Spleen (tissue), 11 donors: ENCODE data around the gene GRIK4. TPM values are rescaled to one million over a fixed set of nuclear protein-coding genes. Genes with fewer than 3 reads are reported as not detected.
A peak's percentile ranks its signal among the peaks of the same experiment; 100 is the strongest.

Experiments
- DNase-seq: peaks from one replicate; pipeline ENCODE4 v3.0.0-alpha.2; 2020
- H3K27ac ChIP-seq, 8 donors: fragments of 200-600 bp; sonication (generic) in 7 of 8; 1 replicate in 4 of 8; 2 replicates in 4 of 8; pipeline versions ENCODE4 v1.5.0 to v1.8.0; 2016 to 2021; ENCODE audit warnings: inconsistent platforms in 4 of 8, mild to moderate bottlenecking in 4 of 8, moderate library complexity in 1 of 8
- H3K27me3 ChIP-seq, 7 donors: fragments of 200-600 bp; sonication (generic) in 6 of 7; replicated peaks in 1 of 7; 1 replicate in 4 of 7; 2 replicates in 3 of 7; pipeline versions ENCODE4 v1.5.0 to v1.8.0; 2016 to 2021; ENCODE audit warnings: inconsistent platforms in 3 of 7, mild to moderate bottlenecking in 1 of 7
- H3K36me3 ChIP-seq, 6 donors: fragments of 200-600 bp; sonication (generic) in 5 of 6; 1 replicate in 4 of 6; 2 replicates in 2 of 6; pipeline versions ENCODE4 v1.5.0 to v1.8.0; 2016 to 2021; ENCODE audit warnings: inconsistent platforms in 2 of 6
- H3K4me1 ChIP-seq, 6 donors: fragments of 200-600 bp; sonication (generic) in 5 of 6; 1 replicate in 3 of 6; 2 replicates in 3 of 6; pipeline versions ENCODE4 v1.5.0 to v1.8.0; 2016 to 2021; ENCODE audit warnings: inconsistent platforms in 3 of 6
- H3K4me3 ChIP-seq, 8 donors: fragments of 200-600 bp; sonication (generic) in 7 of 8; 1 replicate in 4 of 8; 2 replicates in 4 of 8; pipeline versions ENCODE4 v1.5.0 to v1.8.0; 2016 to 2021; ENCODE audit warnings: inconsistent platforms in 4 of 8, mild to moderate bottlenecking in 4 of 8, moderate library complexity in 2 of 8
- H3K9me3 ChIP-seq, 8 donors: fragments of 200-600 bp; sonication (generic) in 7 of 8; 1 replicate in 4 of 8; 2 replicates in 4 of 8; pipeline versions ENCODE4 v1.5.0 to v1.8.0; 2016 to 2021; ENCODE audit warnings: inconsistent platforms in 4 of 8
- POLR2A ChIP-seq, 3 donors: fragments of 450-650 bp; IDR thresholded peaks; one replicate each; pipeline ENCODE4 v1.5.1; 2017; ENCODE audit warnings: antibody characterized with exemption in 3 of 3, mild to moderate bottlenecking in 1 of 3
- POLR2AphosphoS5 ChIP-seq, 3 donors: sonication (generic); formaldehyde crosslinking; IDR thresholded peaks; one replicate each; pipeline ENCODE4 v1.5.1; 2017; ENCODE audit warnings: antibody characterized with exemption in 3 of 3
- WGBS, 5 donors: extraction: QIAGEN DNeasy Blood & Tissue Kit in 3 of 5; methylation state at CpG; one replicate each; pipeline versions ENCODE4 v1.1.5 to v1.1.7; 2013 to 2018; 5-methylcytosine and 5-hydroxymethylcytosine counted together
- intact Hi-C: fragments of 100-400 bp; cut with DNase I; formaldehyde crosslinking; loops from one replicate; pipeline ENCODE4 v1.15.0; 2023; ENCODE audit warnings: low total_unique reads
- polyA plus RNA-seq, 3 donors: library from polyadenylated mRNA; stranded (reverse); fragments of 200-250 nt; gene quantifications; one replicate each; pipeline ENCODE4 v1.2.1, GENCODE V29; 2013
- total RNA-seq, 7 donors: library from RNA; depleted of rRNA in 3 of 7; stranded (reverse); fragments of >200 nt in 3 of 7; fragmentation: NEBNext Ultra II Directional in 4 of 7; extraction: Animal tissue kit (Norgen Biotek cat#: 25700) in 4 of 7; gene quantifications; one replicate each; pipeline versions ENCODE4 v1.1.0 to v1.2.1, GENCODE V29; 2016 to 2021
- TF ChIP-seq, protein P1 (sequence below), 11 experiments: fragments of 200-600 bp in 7 of 11; fragments of 450-650 bp in 4 of 11; sonication (generic) in 4 of 11; IDR thresholded peaks in 8 of 11; conservative IDR thresholded peaks in 3 of 11; 1 replicate in 7 of 11; 2 replicates in 4 of 11; pipeline versions ENCODE4 v1.4.0 to v1.8.0; 2016 to 2021; ENCODE audit warnings: antibody characterized with exemption in 11 of 11, inconsistent platforms in 4 of 11, mild to moderate bottlenecking in 1 of 11
- donor health status: healthy with polysubstance abuse.
- donor health status: DM: no; HTN: no; CAD: no; lungs with moderate emphysema.
- donor health status: DM: no; HTN: no; CAD: no.
- donor health status: Bipolar disorder and iron deficiency.
- donor health status: healthy.
- donor health status: DM: no; HTN: no; CAD: no.
- donor health status: DM: yes; HTN: yes; CAD: no.

The GRIK4 gene
- total and polyA plus RNA-seq, 10 donors: 0.04 to 2.4 (median 0.59) TPM

DNA sequence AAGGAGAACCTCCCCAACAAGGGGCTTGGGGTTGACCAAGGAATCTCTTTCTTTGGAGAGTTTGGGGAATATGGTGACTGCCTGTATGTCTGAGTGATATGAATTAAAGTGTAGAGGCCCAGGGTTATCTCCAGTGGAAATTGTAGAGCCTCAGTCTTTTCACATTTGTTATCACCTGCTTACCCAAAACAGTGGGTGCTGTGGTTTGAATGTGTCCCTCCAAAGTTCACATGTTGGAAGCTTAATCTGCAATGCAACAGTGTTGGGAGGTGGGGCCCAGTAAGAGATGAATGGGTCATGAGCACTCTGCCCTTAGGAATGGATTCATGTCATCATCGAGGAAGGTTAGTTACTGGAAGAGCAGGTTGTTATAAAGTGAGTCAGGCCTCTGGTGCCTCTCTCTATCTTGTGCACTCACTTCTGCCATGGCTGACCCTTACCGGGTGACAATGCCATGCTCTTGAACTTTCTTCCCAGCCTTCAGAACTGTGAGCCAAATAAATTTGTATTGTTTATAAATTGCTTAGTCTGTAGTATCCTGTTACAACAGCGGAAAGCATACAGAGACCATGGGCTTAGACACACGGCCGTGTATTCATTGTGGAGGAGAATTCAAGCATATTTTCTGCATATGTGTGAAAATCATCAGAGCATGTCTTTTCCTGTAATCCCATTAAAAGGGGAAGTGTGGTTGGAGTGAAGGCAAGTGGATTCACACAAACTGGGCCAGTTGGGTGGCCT lies 398.3 kb downstream of the GRIK4 start:
- H3K27ac ChIP-seq: peak overlapping the region in 1 of 8 donors; percentile 25
- 69 to 92% (median 77%) methylated on average over 5 of the region's 5 CpGs for WGBS, 5 donors
- peaks cover 0 to 18% (median 7%) of the 10 kb centered on the region in 6 donors for H3K4me1 ChIP-seq
- H3K27me3 ChIP-seq: peaks cover 0 to 7% (median 0%) of the 10 kb centered on the region in 7 donors
- TF ChIP-seq POLR2AphosphoS5 (IDR thresholded peaks at IDR 0.05) (no peak), POLR2A (IDR thresholded peaks at IDR 0.05) (no peak)
- TF ChIP-seq, protein P1, sequence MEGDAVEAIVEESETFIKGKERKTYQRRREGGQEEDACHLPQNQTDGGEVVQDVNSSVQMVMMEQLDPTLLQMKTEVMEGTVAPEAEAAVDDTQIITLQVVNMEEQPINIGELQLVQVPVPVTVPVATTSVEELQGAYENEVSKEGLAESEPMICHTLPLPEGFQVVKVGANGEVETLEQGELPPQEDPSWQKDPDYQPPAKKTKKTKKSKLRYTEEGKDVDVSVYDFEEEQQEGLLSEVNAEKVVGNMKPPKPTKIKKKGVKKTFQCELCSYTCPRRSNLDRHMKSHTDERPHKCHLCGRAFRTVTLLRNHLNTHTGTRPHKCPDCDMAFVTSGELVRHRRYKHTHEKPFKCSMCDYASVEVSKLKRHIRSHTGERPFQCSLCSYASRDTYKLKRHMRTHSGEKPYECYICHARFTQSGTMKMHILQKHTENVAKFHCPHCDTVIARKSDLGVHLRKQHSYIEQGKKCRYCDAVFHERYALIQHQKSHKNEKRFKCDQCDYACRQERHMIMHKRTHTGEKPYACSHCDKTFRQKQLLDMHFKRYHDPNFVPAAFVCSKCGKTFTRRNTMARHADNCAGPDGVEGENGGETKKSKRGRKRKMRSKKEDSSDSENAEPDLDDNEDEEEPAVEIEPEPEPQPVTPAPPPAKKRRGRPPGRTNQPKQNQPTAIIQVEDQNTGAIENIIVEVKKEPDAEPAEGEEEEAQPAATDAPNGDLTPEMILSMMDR (IDR thresholded peaks at IDR 0.05 in 8 of 11, conservative IDR thresholded peaks at IDR 0.05 in 3 of 11): no peak
- intact Hi-C loops: no loop called here
- H3K4me3 ChIP-seq: no peak overlapping the region
- H3K36me3 ChIP-seq: no peaks in the 10 kb centered on the region
- no peak for DNase-seq
- no peaks in the 10 kb centered on the region for H3K9me3 ChIP-seq

DNA sequence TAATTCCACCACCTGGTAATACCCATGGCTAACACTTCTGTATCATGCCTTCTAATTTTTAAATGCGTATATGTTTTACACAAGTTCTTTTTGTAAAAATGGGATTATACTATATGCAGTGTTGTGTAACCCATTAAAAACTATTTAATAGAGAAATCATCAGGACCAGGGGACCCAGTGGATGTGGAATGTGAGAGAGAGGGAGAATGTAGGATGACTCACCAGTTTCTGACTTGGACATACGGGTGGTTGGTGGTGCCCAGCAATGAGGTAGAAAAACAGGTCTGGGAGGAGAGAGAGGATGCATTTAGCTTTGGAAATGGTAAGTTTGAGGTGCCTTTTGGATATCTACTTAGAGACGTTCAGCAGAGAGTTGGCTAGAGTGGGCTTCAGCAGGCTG lies 400.4 kb downstream of the GRIK4 start:
- Histone ChIP-seq H3K27me3 (peaks cover 0 to 26% (median 0%) of the 10 kb centered on the region in 7 donors), H3K4me3 (no peak overlapping the region), H3K9me3 (no peaks in the 10 kb centered on the region), H3K4me1 (peaks cover 0 to 18% (median 7%) of the 10 kb centered on the region in 6 donors), H3K36me3 (no peaks in the 10 kb centered on the region), H3K27ac (no peak overlapping the region)
- no peak for DNase-seq
- 80 to 90% (median 81%) methylated on average over 3 of the region's 3 CpGs for WGBS, 5 donors
- TF ChIP-seq, protein P1 (IDR thresholded peaks at IDR 0.05 in 8 of 11, conservative IDR thresholded peaks at IDR 0.05 in 3 of 11): no peak
- no peak for TF ChIP-seq POLR2A (IDR thresholded peaks at IDR 0.05)
- no peak for TF ChIP-seq POLR2AphosphoS5 (IDR thresholded peaks at IDR 0.05)
- intact Hi-C loops: no loop called here

DNA sequence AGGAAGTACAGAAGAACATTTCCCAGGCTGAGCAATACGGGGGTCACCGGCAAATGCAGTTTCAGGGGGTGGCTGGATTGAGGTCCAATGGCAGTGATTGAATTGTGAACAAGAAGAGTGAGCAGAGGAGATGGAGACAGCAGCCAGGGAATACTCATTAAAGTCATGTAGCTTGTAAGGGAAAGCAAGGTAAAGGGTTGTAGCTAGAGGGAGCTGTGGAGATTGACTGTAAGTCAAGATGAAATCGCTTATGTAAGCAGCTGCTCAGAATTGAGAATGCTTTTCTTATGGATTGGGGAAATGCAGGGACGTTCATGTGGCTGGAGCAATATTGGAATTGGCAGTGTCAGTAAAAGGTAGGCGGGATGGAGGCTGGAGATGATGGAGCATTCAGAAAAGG lies 401.0 kb downstream of the GRIK4 start:
- 39 to 45% (median 43%) methylated on average over 5 of the region's 5 CpGs for WGBS, 5 donors
- H3K4me3 ChIP-seq: no peak overlapping the region
- TF ChIP-seq POLR2AphosphoS5 (IDR thresholded peaks at IDR 0.05): no peak
- TF ChIP-seq, protein P1 (IDR thresholded peaks at IDR 0.05 in 8 of 11, conservative IDR thresholded peaks at IDR 0.05 in 3 of 11): peak in 3 of 11 experiments; percentile 17 to 33 (median 20)
- TF ChIP-seq POLR2A (IDR thresholded peaks at IDR 0.05): no peak
- intact Hi-C loops: no loop called here
- no peaks in the 10 kb centered on the region for H3K36me3 ChIP-seq
- peaks cover 0 to 18% (median 7%) of the 10 kb centered on the region in 6 donors for H3K4me1 ChIP-seq
- no peaks in the 10 kb centered on the region for H3K9me3 ChIP-seq
- DNase-seq: peak; percentile 6
- H3K27me3 ChIP-seq: peaks cover 0 to 26% (median 0%) of the 10 kb centered on the region in 7 donors
- H3K27ac ChIP-seq: no peak overlapping the region

DNA sequence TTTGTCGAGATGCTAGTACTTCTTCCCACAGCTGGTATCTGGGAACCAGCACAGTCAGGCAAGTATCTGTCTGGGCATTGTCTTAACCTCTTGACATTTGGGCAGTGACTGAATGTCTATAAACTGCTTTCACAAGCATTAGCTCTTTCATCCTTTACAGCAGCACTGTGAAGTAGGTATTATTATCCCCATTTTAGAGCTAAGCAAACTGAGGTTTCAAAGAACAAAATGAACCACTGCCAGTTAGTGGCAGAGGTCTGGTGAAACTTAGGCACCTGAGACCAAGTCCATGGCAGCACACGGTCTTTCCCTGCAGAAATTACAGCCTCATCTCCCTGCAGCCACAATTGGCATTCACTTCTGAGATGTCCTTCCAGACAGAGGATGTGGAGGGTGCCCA lies 401.4 kb downstream of the GRIK4 start:
- intact Hi-C loops: no loop called here
- no peak for DNase-seq
- no peak overlapping the region for H3K27ac ChIP-seq
- no peaks in the 10 kb centered on the region for H3K9me3 ChIP-seq
- peaks cover 0 to 16% (median 7%) of the 10 kb centered on the region in 6 donors for H3K4me1 ChIP-seq
- TF ChIP-seq, protein P1 (IDR thresholded peaks at IDR 0.05 in 8 of 11, conservative IDR thresholded peaks at IDR 0.05 in 3 of 11): no peak
- TF ChIP-seq POLR2AphosphoS5 (IDR thresholded peaks at IDR 0.05): no peak
- TF ChIP-seq POLR2A (IDR thresholded peaks at IDR 0.05): no peak
- peaks cover 0 to 26% (median 0%) of the 10 kb centered on the region in 7 donors for H3K27me3 ChIP-seq
- H3K4me3 ChIP-seq: no peak overlapping the region
- WGBS, 5 donors: 67 to 84% (median 79%) methylated on average over 2 of the region's 2 CpGs
- no peaks in the 10 kb centered on the region for H3K36me3 ChIP-seq
